HG03103 (cell line): Measurements from ENCODE around the gene GRM4.
"Not testable (repeated sequence)": the region's sequence is repeated elsewhere in the genome, so short reads cannot be mapped to it uniquely, and the experiment has no call there.

Source experiments
- ATAC-seq: cut with Tn5 transposase; IDR thresholded peaks from one replicate; pipeline ENCODE4 v1.9.1; 2021; ENCODE audit warnings: low read depth; ENCODE audit not compliant: unreplicated experiment

GRM4 gene

DNA sequence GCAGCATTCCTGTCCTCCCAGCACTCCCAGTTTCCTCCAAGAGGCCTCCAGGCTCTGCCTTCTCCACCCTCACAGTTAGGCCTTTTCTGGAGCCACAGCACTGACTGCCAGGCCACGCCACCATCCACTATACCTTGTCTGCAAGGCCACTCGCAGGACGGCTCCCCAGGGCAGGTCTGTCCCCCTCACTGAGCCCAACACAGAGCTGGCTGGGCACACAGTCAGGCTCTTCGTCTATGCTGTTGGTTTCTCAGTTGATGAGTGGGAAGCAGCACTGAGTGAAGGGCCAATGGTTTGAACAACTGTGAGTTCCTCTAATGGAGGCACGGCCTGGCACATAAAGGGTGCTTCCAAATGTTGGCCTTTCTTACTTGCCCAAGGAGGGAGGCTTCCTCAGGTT, 95.2 kb downstream of the GRM4 start:
- no peak for ATAC-seq

- ATAC-seq, result no peak
Measured at GRCh38 chr6:34049395-34050342, 96.2 kb downstream of the GRM4 start.

DNA sequence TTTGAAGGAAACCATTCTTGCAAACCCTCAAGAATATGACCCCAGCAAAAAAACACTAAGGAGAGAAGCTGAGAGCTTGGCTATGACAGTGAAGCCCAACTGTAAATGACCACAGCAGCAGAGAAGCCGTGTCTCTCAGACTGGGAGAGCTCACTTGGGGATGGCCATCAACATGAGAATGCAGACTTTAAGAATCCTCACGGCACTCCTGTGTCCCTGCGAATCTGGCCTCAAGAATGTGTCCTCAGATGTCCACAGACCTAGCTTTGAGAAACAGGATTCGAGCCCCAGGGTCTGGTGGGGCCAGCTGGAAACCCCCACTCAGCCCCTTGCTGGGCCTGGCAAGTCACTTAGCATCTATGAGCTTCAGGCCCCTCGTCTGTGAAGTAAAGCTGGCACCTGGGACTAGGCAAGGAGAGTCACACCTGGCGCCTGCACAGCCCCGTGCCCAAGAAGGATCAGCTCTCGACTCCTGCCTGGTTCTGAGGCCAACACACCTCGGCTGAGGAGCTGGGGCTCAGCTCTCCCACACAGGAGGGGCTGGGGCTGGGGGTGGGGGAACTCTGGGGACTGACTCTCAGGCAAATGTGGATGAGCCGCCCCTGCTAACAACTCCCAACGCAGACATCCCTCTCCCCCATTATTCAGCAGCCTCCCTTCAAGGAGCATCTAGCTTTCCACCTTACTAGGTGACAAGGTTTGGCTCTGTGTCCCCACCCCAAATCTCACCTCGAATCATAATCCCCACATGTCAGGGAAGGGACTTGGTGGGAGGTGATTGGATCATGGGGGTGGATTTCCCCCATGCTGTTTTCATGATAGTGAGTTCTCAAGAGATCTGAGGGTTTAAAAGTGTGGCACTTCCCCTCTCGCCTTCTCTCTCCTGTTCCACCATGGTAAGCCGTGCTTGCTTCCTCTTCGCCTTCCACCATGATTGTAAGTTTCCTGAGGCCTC, 97.7 kb downstream of the GRM4 start:
- ATAC-seq, result no peak

GRCh38 chr6:34046617-34047016, 99.3 kb downstream of the GRM4 start:
- no peak for ATAC-seq

- no peak for ATAC-seq
Measured at GRCh38 chr6:34045771-34046170, 100.1 kb downstream of the GRM4 start.

DNA sequence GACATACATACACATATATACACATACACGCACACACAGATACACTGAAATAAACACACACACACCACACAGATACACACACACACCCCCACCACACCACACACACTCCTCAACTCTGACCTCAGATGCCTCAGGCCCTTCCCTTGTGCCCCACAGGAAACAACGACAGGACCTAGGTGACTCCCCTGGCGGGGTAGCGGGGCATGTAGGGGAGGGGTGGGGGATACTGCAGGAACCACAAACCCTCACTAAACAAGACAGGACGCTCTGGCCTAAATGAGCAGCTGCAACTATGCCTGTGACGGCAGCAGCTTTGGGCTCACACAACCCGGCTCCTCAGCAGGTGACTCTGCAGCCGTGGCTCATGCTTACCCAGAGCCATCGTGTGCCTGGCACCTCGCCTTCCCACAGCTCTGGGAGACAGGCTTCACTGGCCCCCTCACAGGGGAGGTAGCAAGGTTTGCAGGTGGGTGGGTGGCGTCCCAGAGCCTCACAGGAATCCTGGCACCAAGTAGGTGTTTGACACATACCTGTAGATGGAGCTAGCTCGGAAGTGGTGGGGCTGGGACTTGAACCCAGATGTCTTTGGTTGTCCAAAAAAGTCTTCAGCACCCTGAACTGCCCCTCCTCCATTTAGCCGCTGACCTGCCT, 100.8 kb downstream of the GRM4 start:
- no peak for ATAC-seq

DNA sequence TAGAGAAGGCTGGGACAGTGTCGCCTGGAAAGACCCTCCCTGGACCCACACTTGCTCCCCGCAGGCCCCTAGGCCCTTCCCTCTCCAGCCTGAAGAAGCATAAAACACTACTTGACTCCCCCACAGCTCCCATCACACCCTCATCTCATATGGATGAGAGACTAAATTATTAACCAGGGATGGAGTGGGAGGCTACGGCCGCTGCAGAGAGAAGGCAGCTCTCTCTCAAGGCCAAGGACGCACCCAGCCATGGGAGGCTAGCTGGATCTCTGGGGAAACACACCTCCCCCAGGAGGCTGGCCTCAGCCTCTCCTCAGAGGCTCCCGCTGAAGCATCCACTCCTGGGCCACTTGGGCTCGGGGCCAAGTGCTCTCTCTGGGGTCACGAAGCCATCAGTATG, 102.5 kb downstream of the GRM4 start:
- no peak for ATAC-seq

- not testable (repeated sequence) for ATAC-seq
Measured at GRCh38 chr6:34041998-34042397, 103.9 kb downstream of the GRM4 start.

GRCh38 chr6:34041385-34041784, 104.5 kb downstream of the GRM4 start:
- ATAC-seq, result no peak

GRCh38 chr6:34039943-34040342, 105.9 kb downstream of the GRM4 start:
- ATAC-seq, result no peak

DNA sequence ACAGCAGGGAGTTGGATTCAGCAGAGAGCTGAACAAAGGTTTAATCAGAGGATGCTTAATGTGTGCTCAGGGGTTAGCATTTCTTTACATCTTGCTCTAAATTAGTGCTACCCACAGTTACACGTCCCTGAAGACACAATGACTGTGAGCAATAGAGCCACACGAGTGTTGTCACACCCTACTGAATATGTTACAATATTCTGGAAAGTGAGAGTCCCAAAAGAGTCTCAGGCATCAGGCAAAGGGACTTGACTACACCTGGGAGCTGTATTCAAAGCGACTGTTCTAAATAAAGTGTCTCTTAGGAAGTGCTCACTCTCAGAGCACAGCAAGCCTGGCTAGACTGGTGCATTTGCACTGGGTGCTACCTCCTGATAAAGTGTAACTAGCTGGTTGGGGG, 108.7 kb downstream of the GRM4 start:
- ATAC-seq, result no peak

DNA sequence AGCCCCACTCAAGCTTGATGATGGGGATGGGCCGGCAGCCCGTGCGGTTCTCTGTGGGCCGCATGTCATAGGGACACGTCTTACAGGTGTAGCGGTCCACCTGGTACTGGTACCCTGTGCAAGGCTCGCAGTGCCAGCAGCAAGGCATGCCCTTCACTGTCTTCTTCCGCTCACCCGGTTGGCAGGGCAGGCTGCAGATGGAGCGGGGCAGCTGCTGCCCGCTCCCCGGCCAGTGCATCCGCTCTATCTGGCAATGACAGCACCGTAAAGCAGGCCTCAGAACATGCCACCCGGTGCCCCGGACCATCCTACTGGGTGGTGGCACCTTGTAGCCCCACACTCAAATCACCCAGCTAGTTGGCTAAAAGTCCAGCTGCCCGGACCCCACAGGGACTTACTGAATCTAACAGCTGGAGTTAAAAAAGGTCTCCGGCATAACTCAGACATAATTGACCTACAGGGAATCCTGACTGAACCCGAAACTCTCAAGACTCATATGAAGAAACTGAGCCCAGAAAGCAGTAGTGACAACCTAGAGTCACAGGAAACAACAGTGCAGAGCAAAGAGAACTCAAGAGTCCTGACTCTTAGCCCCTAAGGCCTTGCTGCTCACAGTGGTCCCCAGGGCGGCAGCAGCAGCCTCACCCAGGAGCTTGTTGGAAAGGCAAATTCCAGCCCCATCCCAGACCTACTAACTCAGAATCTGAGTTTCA, 109.4 kb downstream of the GRM4 start:
- ATAC-seq, result no peak

GRCh38 chr6:34035704-34036356, 110.1 kb downstream of the GRM4 start:
- ATAC-seq, result no peak

- ATAC-seq, result no peak
Measured at GRCh38 chr6:34035161-34035560, 110.7 kb downstream of the GRM4 start.

DNA sequence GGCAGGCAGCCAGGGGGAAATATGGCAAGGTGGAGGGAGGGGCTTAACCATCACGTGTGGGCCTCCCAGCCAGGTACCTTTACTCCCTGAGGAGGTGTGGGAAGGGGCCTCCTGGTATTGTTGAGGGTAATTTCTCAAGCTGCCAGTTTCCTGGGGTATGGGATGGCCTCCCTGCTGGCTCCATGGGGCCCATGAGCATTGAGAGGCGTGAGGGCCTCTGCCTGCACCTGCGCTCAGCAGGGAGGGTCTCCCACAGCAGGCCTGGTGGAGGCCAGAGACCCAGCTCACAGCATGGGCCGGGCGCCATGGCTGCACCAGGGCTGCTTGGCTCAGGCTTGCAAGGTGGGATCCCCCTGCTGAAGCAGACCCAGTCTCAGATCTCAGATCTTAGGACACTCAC, 113.0 kb downstream of the GRM4 start:
- ATAC-seq, result no peak

GRCh38 chr6:34031625-34032383, 114.1 kb downstream of the GRM4 start:
- ATAC-seq, result no peak

DNA sequence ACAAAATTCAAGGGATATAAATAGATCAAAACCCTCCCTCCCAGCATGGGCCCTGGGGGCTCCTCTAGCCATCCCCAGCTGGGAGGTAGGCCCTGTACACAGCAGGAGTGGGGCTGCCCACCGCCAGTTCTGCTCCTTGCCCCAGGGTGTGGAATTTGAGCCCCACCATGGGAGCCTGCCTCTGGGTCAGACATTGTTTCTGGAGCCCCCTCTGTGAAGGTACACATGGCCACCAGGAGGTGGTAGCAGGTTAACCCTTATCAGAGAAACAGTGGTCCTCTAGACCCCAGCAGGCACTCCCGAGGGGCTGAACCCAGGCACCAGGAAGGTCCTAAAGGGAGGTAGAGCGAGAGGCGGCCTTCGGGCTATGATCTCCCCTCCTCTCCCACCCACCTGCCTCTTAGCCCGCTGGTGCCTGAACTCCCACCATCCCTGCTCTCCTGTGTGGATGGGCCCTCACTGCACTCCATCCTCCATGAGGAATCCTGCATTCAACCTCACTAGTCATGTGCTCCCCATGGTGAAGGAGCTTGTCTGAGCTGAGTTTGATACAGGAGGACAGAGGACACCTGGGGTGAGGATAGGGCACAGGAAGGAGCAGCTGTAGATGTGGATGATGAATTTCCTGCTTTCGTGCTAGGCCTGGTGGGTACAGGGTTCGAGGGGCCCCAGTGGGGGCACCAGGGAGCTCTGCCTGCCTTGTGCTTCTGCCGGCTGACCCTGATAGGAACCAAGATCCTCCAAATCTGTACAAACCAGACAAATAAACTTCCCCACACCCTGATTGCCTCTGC, 114.9 kb downstream of the GRM4 start:
- ATAC-seq, result no peak
